ENCODE measurements around the gene HLA-B.

DNA sequence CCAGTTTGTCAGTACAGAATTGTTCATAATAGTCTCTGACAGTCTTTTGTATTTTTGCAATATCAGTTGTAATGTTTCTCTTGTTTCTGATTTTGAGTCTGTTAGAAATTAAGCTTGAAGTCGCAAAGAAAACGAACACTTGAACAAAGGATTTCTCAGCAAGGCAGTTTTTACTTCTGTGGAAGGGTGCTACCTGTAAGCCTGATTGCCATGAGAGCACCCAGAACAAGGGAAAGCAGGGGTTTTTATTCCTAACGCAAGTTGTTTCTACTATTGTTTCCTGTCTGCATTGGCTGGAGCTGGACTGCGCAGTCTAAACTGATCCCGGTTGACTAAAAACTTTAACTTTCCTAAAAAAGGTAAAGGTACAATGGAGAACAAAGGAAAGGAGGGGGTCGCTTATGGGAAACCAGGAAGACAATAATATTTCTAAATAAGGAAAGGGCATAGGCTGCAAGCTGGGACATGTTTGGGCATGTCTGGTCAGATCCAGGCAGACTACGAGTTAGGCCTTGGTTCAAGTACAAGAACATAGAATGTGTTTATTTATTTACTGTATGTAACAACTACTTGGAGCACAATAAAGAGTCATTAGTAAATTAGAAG, 28.5 kb downstream of the HLA-B start:
- TF ChIP-seq, protein P1, sequence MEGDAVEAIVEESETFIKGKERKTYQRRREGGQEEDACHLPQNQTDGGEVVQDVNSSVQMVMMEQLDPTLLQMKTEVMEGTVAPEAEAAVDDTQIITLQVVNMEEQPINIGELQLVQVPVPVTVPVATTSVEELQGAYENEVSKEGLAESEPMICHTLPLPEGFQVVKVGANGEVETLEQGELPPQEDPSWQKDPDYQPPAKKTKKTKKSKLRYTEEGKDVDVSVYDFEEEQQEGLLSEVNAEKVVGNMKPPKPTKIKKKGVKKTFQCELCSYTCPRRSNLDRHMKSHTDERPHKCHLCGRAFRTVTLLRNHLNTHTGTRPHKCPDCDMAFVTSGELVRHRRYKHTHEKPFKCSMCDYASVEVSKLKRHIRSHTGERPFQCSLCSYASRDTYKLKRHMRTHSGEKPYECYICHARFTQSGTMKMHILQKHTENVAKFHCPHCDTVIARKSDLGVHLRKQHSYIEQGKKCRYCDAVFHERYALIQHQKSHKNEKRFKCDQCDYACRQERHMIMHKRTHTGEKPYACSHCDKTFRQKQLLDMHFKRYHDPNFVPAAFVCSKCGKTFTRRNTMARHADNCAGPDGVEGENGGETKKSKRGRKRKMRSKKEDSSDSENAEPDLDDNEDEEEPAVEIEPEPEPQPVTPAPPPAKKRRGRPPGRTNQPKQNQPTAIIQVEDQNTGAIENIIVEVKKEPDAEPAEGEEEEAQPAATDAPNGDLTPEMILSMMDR (IDR thresholded peaks at IDR 0.05) = no peak
- TF ChIP-seq POLR2A (IDR thresholded peaks at IDR 0.05) = no peak
